CD8-positive, alpha-beta memory T cell (primary cell): Measurements from ENCODE around the gene SEMA6D. TPM values are rescaled to one million over a fixed set of nuclear protein-coding genes. Genes with fewer than 3 reads are reported as not detected.

Source experiments
- CTCF ChIA-PET: fragments of 350-600 bp; sonication (Branson Sonifier 250); formaldehyde crosslinking; loops from one replicate; lab custom pipeline; 2021; ENCODE audit warnings: antibody characterized with exemption; lab: Charles Lee
- POLR2A ChIA-PET: fragments of 350-600 bp; sonication (Branson Sonifier 250); formaldehyde crosslinking; loops from one replicate; lab custom pipeline; 2021; ENCODE audit warnings: antibody characterized with exemption; lab: Charles Lee
- DNase-seq, 5 donors: peaks; one replicate each; pipeline versions ENCODE4 v3.0.0 to v3.0.0-alpha.2; 2020 to 2022; ENCODE audit warnings: mixed read lengths in 1 of 5
- H3K27ac ChIP-seq: one replicate; pipeline ENCODE4 v1.7.0; 2013; ENCODE audit warnings: low read depth, mild to moderate bottlenecking, low read length, moderate library complexity
- H3K27me3 ChIP-seq: 2 replicates; pipeline ENCODE4 v1.7.0; 2013; ENCODE audit warnings: low read length, mild to moderate bottlenecking; ENCODE audit not compliant: insufficient read depth, poor library complexity, severe bottlenecking
- H3K36me3 ChIP-seq: 2 replicates; pipeline ENCODE4 v1.7.0; 2013; ENCODE audit warnings: mild to moderate bottlenecking, low read length, moderate library complexity; ENCODE audit not compliant: insufficient read depth
- H3K4me1 ChIP-seq: 2 replicates; pipeline ENCODE4 v1.7.0; 2013; ENCODE audit warnings: mild to moderate bottlenecking, low read length, moderate library complexity; ENCODE audit not compliant: insufficient read depth
- H3K4me3 ChIP-seq: 2 replicates; pipeline ENCODE4 v1.7.0; 2013; ENCODE audit warnings: mild to moderate bottlenecking, low read length
- H3K9me3 ChIP-seq: 2 replicates; pipeline ENCODE4 v1.7.0; 2013; ENCODE audit warnings: mild to moderate bottlenecking, low read length
- H3K27ac Mint-ChIP-seq, 8 donors: one replicate each; pipeline ENCODE4 v1.8.0; 2020 to 2021; ENCODE audit warnings: mixed read lengths in 8 of 8, mild to moderate bottlenecking in 6 of 8, inconsistent platforms in 3 of 8, moderate library complexity in 3 of 8
- H3K27me3 Mint-ChIP-seq, 2 donors: one replicate each; pipeline ENCODE4 v1.8.0; 2020 to 2021; ENCODE audit warnings: mixed read lengths in 2 of 2, mild to moderate bottlenecking in 1 of 2, moderate library complexity in 1 of 2
- H3K36me3 Mint-ChIP-seq, 3 donors: one replicate each; pipeline ENCODE4 v1.8.0; 2020 to 2021; ENCODE audit warnings: mixed read lengths in 3 of 3, inconsistent platforms in 1 of 3, mild to moderate bottlenecking in 1 of 3
- H3K4me1 Mint-ChIP-seq, 3 donors: one replicate each; pipeline ENCODE4 v1.8.0; 2020 to 2021; ENCODE audit warnings: mixed read lengths in 3 of 3, inconsistent platforms in 1 of 3, mild to moderate bottlenecking in 1 of 3
- H3K4me3 Mint-ChIP-seq, 7 donors: one replicate each; pipeline ENCODE4 v1.8.0; 2020 to 2021; ENCODE audit warnings: mixed read lengths in 7 of 7, mild to moderate bottlenecking in 6 of 7, moderate library complexity in 4 of 7, inconsistent platforms in 2 of 7
- H3K9me3 Mint-ChIP-seq, 5 donors: one replicate each; pipeline ENCODE4 v1.8.0; 2020 to 2022; ENCODE audit warnings: mixed read lengths in 5 of 5, mild to moderate bottlenecking in 3 of 5, moderate library complexity in 2 of 5, inconsistent platforms in 1 of 5
- polyA plus RNA-seq: library from polyadenylated mRNA; unstranded; fragments of 300-500 nt; fragmentation: Illumina TruSeq; gene quantifications from one replicate; pipeline ENCODE4 v1.2.3, GENCODE V29; 2021
- total RNA-seq, 2 experiments: library from RNA; stranded (reverse); gene quantifications; one replicate each; pipeline ENCODE4 v1.2.3, GENCODE V29; 2021

Gene SEMA6D
- total and polyA plus RNA-seq, 3 experiments from 2014 or later: not detected

DNA sequence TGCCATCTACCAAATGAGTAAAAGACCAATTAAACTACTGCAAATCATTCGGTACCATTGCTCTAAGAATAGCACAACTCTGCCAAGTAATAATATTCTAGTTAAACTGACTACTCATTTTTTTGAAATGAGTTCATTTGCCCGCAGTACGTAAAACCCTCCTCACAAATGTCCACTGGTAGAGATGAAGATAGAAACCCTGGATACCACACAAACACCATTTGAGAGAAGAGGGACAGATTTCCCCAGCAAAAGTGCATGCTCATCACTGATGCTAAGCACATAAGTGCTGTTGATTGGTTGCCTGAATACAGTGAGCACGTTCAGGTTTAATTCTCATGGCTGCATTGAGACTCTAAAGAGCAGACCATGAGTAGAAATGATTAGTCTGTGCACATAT lies 34.6 kb upstream of the SEMA6D start:
- Histone ChIP-seq H3K9me3 (no peaks in the 10 kb centered on the region), H3K27ac (no peak overlapping the region), H3K36me3 (no peaks in the 10 kb centered on the region), H3K27me3 (no peaks in the 10 kb centered on the region), H3K4me3 (no peak overlapping the region), H3K4me1 (no peaks in the 10 kb centered on the region)
- no peaks in the 10 kb centered on the region for H3K27me3 Mint-ChIP-seq
- no peak for DNase-seq
- H3K4me1 Mint-ChIP-seq: no peaks in the 10 kb centered on the region
- CTCF ChIA-PET: no interaction called here
- POLR2A ChIA-PET: no interaction called here
- H3K36me3 Mint-ChIP-seq: no peaks in the 10 kb centered on the region
- no peak overlapping the region for H3K4me3 Mint-ChIP-seq
- no peak overlapping the region for H3K27ac Mint-ChIP-seq
- H3K9me3 Mint-ChIP-seq: peaks cover 0 to 4% (median 0%) of the 10 kb centered on the region in 5 donors

DNA sequence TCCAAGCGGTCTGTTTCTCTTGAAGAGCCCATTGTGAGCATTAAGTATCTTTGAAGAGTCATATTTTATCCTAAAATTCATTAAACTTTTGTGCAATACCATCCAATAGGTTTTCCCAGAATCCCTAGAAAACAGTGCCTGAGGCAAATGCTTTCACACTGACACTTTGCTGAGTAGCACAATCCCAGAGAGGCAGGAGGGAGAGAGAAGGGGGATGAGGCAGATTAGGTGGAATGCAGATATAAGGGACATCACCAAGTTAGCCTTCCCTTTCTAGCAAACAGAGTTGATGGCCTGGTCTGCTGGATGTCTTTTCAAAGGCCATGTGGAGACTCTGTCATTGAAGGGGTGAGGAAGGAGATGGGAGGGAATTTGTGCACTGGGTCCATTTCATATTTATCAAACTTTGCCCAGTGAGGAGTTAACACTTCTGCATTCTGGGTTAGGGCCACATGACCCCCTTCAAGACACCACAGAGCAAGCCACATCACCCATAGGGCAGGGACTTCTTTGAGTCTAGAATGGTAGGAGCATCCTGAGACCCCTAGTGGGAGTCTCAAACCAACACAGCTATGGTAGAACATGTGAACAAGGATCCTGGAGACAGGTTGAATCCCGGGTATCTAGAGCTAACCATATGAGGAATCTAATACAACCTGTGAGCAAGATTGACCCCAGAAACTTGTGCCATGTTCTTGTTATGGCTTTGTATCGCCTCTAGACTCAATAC lies 32.0 kb upstream of the SEMA6D start:
- ChIA-PET CTCF (no interaction called here), POLR2A (no interaction called here)
- no peaks in the 10 kb centered on the region for H3K27me3 Mint-ChIP-seq
- Histone ChIP-seq H3K4me3 (no peak overlapping the region), H3K36me3 (no peaks in the 10 kb centered on the region), H3K27me3 (no peaks in the 10 kb centered on the region), H3K9me3 (no peaks in the 10 kb centered on the region), H3K27ac (no peak overlapping the region), H3K4me1 (no peaks in the 10 kb centered on the region)
- no peaks in the 10 kb centered on the region for H3K4me1 Mint-ChIP-seq
- H3K36me3 Mint-ChIP-seq: no peaks in the 10 kb centered on the region
- no peak for DNase-seq
- peaks cover 0 to 4% (median 0%) of the 10 kb centered on the region in 5 donors for H3K9me3 Mint-ChIP-seq
- no peak overlapping the region for H3K4me3 Mint-ChIP-seq
- H3K27ac Mint-ChIP-seq: no peak overlapping the region

DNA sequence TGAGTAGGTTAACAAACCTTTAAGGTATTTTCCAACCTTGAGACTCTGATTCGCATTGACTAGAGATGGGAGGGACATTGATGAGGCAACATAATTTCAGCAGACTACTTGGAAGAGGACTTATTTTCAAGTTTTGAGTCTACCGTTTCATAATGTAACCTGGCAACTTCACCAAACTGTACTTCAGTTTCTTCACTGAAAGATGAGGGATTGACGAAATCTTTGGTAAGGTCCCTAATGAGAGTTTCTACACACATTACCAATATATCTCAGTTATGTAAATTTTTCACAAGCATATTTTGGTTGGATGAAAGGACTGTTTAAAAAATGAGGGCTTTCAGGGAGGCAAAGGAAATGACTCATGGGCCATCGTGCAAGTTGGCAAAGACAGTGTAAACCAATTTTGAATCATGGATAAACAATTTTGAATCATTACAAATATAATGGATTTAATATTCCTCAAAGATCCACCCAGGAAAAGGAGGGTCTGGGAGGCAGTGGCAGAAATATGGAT lies 28.7 kb upstream of the SEMA6D start:
- H3K27ac ChIP-seq: no peak overlapping the region

DNA sequence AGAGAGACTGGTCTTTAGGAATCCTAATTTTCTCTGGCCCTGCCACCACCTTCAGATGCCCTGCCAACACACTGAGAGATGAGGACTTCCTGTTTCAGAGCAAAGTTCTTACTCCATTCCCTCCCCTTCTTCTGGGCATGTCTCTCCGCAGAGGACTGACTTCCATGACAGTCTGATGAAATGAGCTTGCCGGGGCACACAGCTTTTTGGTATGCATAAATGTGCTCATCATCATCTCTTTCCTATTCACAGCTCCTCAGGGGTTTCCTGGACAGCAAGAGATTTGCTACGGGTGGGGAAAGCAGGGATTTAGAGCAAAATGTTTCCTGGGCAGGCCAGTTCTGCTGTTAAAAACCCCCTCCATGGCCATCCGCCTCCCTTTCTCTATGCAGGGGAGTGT lies 27.6 kb upstream of the SEMA6D start:
- Mint-ChIP-seq H3K4me3 (no peak overlapping the region), H3K27me3 (no peaks in the 10 kb centered on the region)
- CTCF ChIA-PET: no interaction called here

More for the DNA sequence above, 28.7 kb upstream of the SEMA6D start:
- Mint-ChIP-seq H3K36me3 (no peaks in the 10 kb centered on the region), H3K9me3 (peaks cover 0 to 4% (median 0%) of the 10 kb centered on the region in 5 donors), H3K4me1 (no peaks in the 10 kb centered on the region), H3K27ac (no peak overlapping the region), H3K27me3 (no peaks in the 10 kb centered on the region), H3K4me3 (no peak overlapping the region)
- H3K4me1 ChIP-seq: no peaks in the 10 kb centered on the region
- no peaks in the 10 kb centered on the region for H3K36me3 ChIP-seq
- no peaks in the 10 kb centered on the region for H3K9me3 ChIP-seq
- no peak overlapping the region for H3K4me3 ChIP-seq
- ChIA-PET POLR2A (no interaction called here), CTCF (no interaction called here)
- no peak for DNase-seq
- H3K27me3 ChIP-seq: no peaks in the 10 kb centered on the region

DNA sequence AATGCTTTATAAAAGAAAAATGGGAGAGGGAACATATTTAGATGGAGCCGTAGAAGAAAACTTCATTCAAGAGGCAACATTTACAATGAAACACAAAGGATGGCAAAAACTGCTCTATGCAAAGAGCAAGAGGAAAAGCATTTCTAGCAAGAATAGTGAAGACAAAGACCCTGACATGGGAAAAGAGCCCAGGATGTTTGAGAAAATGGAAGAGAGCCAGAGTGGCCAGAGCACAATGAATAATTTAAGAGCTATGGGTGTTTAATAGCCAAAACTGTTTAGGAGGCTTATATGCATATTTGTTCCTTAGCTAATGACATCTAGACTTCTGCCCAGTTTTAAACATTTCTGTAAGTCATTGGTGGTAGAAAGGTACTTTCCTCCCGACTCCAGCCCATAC lies 25.4 kb upstream of the SEMA6D start:
- no peaks in the 10 kb centered on the region for H3K36me3 ChIP-seq
- no peak for DNase-seq
- H3K27me3 Mint-ChIP-seq: no peaks in the 10 kb centered on the region
- no peaks in the 10 kb centered on the region for H3K9me3 ChIP-seq
- ChIA-PET POLR2A (no interaction called here), CTCF (no interaction called here)
- H3K4me3 ChIP-seq: no peak overlapping the region
- H3K36me3 Mint-ChIP-seq: no peaks in the 10 kb centered on the region
- H3K27me3 ChIP-seq: no peaks in the 10 kb centered on the region
- H3K4me1 ChIP-seq: no peaks in the 10 kb centered on the region
- no peak overlapping the region for H3K4me3 Mint-ChIP-seq
- no peaks in the 10 kb centered on the region for H3K4me1 Mint-ChIP-seq
- no peak overlapping the region for H3K27ac ChIP-seq
- no peak overlapping the region for H3K27ac Mint-ChIP-seq
- H3K9me3 Mint-ChIP-seq: peaks cover 0 to 3% (median 0%) of the 10 kb centered on the region in 5 donors

More for the DNA sequence above, 27.6 kb upstream of the SEMA6D start:
- Histone ChIP-seq H3K27me3 (no peaks in the 10 kb centered on the region), H3K9me3 (no peaks in the 10 kb centered on the region), H3K27ac (no peak overlapping the region), H3K4me3 (no peak overlapping the region), H3K4me1 (no peaks in the 10 kb centered on the region), H3K36me3 (no peaks in the 10 kb centered on the region)
- POLR2A ChIA-PET: no interaction called here
- H3K27ac Mint-ChIP-seq: no peak overlapping the region
- no peaks in the 10 kb centered on the region for H3K4me1 Mint-ChIP-seq
- DNase-seq: no peak
- H3K9me3 Mint-ChIP-seq: peaks cover 0 to 4% (median 0%) of the 10 kb centered on the region in 5 donors
- H3K36me3 Mint-ChIP-seq: no peaks in the 10 kb centered on the region

DNA sequence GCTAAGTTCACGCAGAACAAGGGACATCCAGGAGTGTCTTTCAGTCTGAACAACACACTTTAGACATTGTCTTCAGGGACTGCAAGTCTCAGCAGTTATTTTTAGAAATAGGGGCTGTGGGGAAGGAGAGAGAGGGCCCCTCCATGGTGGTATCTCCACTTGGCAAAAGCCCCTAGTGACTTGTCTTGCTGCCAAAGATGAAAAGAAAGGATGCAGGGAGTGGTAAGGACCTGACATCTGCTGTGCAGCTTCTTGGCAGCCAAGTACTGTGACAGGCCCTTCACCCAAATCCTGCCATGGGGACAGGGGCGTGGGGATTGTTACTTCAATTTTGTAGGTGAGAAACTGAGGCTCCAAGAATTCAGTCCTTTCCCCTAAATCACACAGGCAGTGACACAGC lies 21.0 kb upstream of the SEMA6D start:
- Histone ChIP-seq H3K4me3 (no peak overlapping the region), H3K36me3 (no peaks in the 10 kb centered on the region), H3K27me3 (no peaks in the 10 kb centered on the region), H3K27ac (no peak overlapping the region), H3K4me1 (no peaks in the 10 kb centered on the region), H3K9me3 (no peaks in the 10 kb centered on the region)
- CTCF ChIA-PET: no interaction called here
- POLR2A ChIA-PET: no interaction called here
- H3K27me3 Mint-ChIP-seq: no peaks in the 10 kb centered on the region
- H3K4me1 Mint-ChIP-seq: no peaks in the 10 kb centered on the region
- H3K9me3 Mint-ChIP-seq: no peaks in the 10 kb centered on the region
- DNase-seq: no peak
- no peak overlapping the region for H3K4me3 Mint-ChIP-seq
- H3K36me3 Mint-ChIP-seq: no peaks in the 10 kb centered on the region
- H3K27ac Mint-ChIP-seq: no peak overlapping the region

DNA sequence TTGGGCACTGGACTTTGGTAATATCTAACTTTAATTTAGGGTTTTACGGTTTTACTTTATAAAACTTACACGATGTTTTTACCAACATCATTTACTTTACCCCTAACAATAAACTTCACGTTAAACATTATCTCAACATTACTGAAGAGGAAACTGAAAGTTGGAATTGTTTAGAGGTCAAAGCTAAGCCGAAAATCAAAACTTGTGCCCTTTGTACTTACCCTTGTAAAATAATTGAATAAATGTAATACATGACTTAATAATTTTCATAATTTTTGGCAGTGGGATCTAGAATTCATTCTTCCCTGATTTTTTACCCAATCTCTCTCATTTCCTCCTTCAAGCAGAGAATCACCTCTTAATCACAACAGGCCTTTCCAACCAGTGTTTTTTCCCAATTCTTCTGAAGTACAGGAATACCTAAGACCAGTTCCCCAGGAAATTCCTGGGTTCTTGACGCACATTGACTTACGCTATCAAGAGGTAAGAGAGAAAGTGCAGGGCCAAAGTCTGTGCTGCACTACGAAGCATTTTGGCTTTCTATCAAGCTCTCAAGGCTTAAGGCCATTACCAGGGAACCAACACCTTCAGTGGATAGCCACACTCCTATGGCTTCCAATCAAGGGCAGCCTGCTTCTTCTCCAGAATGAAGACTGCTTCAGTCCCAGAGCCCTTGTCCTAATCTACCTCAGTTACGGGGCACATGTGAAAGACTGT lies 11.9 kb upstream of the SEMA6D start:
- no peaks in the 10 kb centered on the region for H3K9me3 Mint-ChIP-seq

DNA sequence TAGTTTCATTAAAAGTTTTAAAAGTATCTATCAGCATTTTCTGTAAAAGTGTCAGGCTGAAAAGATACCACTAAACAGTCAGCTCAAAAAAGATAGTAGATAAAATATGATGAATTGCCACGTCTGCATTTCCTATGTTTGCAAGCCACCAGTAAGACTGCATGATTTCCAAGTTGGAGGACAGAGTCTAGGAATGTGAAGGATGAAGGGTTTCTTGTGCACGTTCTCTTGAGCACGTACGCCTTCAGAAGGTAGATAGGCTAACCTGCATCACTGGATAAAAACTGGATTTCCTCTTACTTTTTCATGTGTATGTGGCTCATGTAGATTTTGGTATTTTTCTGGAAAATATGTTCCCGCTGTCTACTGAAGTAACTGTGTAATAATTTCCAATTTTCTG lies 9.9 kb upstream of the SEMA6D start:
- no peak overlapping the region for H3K4me3 Mint-ChIP-seq
- no peaks in the 10 kb centered on the region for H3K36me3 Mint-ChIP-seq
- POLR2A ChIA-PET: interaction anchor here (0.7 kb wide), 1 partner anchor 420 kb away, joined by 3 read pairs; no protein-coding TSS in a partner anchor
- H3K4me3 ChIP-seq: no peak overlapping the region
- CTCF ChIA-PET: no interaction called here
- H3K27ac Mint-ChIP-seq: no peak overlapping the region
- DNase-seq: no peak
- H3K27me3 ChIP-seq: no peaks in the 10 kb centered on the region
- no peaks in the 10 kb centered on the region for H3K9me3 ChIP-seq
- H3K4me1 ChIP-seq: no peaks in the 10 kb centered on the region
- no peak overlapping the region for H3K27ac ChIP-seq
- no peaks in the 10 kb centered on the region for H3K36me3 ChIP-seq
- no peaks in the 10 kb centered on the region for H3K9me3 Mint-ChIP-seq
- H3K27me3 Mint-ChIP-seq: no peaks in the 10 kb centered on the region
- H3K4me1 Mint-ChIP-seq: no peaks in the 10 kb centered on the region

More for the DNA sequence above, 11.9 kb upstream of the SEMA6D start:
- no peak overlapping the region for H3K27ac ChIP-seq
- Mint-ChIP-seq H3K27ac (no peak overlapping the region), H3K4me3 (no peak overlapping the region), H3K27me3 (no peaks in the 10 kb centered on the region), H3K4me1 (no peaks in the 10 kb centered on the region), H3K36me3 (no peaks in the 10 kb centered on the region)
- POLR2A ChIA-PET: no interaction called here
- no peaks in the 10 kb centered on the region for H3K36me3 ChIP-seq
- no peak overlapping the region for H3K4me3 ChIP-seq
- H3K9me3 ChIP-seq: no peaks in the 10 kb centered on the region
- DNase-seq: no peak
- H3K4me1 ChIP-seq: no peaks in the 10 kb centered on the region
- no peaks in the 10 kb centered on the region for H3K27me3 ChIP-seq
- CTCF ChIA-PET: no interaction called here
